Ecto neural progenitor cell (in vitro differentiated cells): Measurements from ENCODE around the gene CEPT1.
"Not testable (repeated sequence)": the region's sequence is repeated elsewhere in the genome, so short reads cannot be mapped to it uniquely, and the experiment has no call there.

Source experiments
- DNase-seq: peaks from one replicate; pipeline ENCODE4 v3.0.0-alpha.2; 2018; ENCODE audit warnings: low spot score

CEPT1 gene

DNA sequence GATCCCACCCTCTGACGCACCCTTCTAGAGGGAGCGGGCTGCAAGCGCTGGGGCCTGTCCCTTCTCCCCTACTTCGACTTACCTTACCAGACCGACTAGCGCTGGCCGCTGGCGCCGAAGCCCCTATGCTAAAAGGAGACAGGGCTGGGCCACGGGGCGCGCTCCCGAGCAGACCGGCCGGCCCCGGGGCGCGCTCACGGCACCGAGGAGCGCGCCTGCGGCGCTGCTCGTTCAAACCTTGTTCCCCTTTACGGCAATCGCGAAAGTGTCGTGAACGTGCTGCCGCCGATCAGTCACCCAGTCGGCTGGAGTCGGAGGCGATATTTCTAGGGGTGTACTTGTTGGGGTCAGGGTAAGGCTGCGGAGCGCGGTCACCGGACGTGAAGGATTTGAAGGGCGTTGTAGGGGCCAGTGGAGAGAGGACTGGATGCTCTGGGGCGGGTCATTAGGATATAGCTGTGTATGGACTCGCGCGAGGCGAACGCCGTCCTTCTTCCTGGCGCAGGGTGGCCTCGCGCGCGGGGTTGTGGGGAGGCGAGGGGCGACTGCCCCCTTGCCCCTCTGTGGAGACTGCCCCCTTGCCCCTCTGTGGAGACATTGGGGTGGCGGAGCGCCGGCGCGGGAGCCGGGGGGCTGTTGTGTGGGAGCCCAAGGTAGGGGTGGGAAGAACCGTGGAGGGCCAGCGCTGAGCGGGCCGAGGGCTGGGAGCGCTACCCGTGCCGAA is at the start of gene CEPT1, which contains the start of gene DRAM2:
TSS of gene CEPT1 (plus strand) at position 268 of the 724 bp plus-strand sequence. CDS start 7,492 bp downstream, outside the sequence.
TSS of gene DRAM2 (minus strand) at position 138 of the 724 bp plus-strand sequence. CDS start 8,539 bp downstream, outside the sequence.
- DNase-seq, result peak; percentile 97

DNA sequence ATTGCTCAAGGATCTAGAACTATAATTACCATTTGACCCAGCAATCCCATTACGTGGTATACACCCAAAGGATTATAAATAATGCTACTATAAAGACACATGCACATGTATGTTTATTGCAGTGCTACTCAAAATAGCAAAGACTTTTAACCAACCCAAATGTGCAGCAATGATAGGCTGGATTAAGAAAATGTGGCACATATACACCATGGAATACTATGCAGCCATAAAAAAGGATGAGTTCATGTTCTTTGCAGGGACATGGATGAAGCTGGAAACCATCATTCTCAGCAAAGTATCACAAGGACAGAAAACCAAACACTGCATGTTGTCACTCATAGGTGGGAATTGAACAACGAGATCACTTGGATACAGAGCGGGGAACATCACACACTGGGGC is 44.6 kb upstream of the CEPT1 start:
- not testable (repeated sequence) for DNase-seq

DNA sequence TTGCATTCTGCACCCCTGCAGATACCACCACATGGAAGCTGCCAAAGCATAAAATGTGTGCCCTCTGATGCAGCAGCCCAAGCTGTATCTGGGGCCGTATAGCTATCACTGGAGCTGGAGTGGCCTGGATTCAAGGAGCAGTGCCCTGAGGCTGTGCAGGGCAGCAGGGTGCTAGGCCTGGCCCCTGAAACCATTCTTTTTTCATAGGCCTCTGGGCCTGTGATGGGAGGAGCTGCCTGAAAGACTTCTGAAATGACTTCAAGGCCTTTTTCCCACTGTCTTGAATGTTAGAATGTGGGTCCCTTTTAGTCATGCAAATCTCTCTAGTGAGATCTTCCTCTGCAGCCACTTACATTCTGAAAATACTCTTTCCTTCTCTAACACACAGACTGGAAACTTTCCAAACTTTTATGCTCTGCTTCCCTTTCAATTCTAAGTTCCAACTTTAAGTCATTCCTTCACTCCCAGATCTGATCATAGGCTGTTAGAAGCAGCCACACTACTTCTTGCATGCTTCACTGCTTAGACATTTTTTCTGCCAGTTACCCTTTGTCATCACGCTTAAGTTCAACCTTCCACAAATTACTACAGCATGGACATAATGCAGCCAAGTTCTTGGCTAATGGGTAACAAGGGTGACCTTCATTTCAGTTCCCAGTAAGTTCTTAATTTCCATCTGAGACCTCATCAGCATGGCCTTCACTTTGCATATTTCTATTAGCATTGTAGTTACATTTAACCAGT is 42.5 kb upstream of the CEPT1 start:
- DNase-seq, result no peak

DNA sequence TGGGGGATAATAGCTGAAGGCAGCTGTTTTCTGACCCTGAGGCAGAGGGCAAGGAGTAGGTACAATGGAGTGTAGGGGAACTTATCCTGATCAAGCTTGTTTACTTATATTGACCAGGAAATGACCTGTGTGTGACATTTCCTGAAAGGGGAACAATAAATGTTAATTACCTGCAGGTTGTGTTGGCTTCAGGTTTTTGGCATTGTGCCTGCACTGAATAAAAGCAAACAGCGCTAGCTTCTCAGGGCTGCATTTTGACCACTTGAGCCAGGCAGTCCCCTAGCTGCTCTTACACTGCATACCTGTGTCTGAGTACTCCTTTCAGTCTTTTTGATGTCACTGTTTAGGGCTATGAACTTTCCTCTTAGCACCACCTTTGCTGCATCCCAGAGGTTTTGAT is 40.7 kb upstream of the CEPT1 start:
- no peak for DNase-seq

DNA sequence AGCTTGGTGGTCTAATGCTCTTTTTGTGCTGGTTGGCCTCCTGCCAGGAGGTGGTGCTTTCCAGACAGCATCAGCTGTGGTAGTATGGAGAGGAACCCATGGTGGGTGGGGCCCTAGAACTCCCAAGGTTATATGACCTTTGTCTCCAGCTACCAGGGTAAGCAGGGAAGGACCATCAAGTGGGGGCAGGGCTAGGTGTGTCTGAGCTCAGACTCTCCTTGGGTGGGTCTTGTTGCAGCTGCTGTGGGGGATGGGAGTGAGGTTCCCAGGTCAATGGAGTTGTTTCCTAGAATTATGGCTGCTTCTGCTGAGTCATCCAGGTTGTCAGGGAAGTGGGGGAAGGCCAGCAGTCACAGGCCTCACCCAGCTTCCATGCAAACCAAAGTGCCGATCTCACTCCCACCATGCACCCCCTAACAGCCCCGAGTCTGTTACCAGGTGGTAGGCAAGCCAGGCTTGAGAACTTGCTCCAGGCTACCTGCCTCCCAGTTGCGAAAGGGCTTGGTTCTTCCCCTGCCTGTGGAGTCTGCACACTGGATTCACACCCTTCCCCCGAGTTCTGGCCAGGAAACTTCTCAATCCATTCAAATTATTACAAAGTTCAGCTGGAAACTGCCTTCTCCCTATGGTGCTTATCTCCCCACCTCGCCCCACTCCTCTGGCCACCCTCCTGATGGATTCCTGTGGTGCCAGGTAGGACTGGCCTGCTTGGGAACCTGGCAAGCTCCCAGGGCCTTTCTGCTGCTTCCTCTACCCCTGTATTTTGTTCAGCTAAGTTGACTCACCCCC is 38.0 kb upstream of the CEPT1 start:
- no peak for DNase-seq

DNA sequence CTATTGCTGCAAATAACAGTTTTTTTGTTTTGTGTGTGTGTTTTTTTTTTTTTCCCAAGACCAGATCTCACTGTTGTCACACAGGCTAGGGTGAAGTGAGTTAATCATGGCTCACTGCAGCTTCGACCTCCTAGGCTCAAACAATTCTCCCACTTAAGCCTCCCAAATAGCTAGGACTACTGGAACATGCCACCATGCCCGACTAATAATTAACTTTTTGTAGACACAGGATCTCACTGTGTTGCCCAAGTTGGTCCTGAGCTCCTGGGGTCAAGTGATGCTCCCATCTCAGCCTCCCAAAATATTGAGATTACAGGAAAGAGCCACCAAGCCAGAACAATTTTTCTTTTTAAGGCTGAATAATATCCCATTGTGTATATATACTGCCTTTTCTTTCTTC is 35.0 kb upstream of the CEPT1 start:
- DNase-seq, result no peak

DNA sequence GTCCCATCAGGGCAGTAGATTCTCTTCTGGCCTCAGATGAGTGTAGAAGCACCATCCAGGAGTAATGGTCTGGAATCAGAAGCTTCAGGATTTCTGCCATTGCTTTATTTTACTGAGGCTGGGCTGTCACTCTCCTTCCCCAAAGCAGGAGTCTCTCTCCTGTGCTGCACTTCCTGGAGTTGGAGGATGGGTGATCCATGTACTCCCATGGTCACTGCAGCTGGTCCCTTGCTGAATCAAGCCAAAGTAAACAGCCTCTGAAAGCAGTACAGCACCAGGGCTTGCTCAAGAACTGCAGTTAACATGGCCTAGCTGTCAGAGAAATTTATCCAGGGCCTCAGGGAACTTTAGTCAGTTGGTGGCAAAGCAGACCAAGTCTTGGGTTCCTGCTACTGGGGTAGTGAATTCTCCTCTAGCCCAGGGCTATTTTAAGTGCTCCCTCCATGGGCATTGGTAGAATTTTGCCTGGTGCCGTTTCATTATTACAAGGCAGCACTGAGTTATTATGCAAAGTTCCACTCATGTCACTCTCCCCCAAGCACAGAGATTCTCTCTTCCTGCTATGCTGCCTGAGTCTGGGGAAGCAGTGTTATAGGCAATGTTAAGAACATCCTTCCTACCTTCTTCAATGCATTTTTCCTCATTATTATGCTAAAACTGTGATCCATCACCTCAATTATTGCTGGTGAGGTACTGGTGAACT is 29.7 kb upstream of the CEPT1 start:
- DNase-seq, result no peak

DNA sequence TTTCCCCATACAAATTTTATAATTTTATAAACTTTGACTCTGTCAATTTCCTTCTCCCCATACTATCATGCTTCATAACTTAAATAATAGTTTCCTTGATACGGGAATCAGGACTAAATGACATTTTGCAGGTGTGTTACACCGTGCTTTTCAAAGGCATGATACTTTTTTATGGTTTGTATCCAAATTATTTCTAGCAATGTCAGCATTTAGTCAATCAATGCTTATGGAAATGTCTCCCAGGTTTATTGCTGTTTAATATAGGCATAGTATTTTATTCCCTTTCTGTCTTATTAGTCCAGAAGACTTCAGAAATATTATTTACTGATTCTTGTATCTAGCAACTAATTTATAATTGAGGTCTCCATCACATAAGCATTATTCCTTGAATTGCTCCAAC is 23.5 kb upstream of the CEPT1 start:
- no peak for DNase-seq

DNA sequence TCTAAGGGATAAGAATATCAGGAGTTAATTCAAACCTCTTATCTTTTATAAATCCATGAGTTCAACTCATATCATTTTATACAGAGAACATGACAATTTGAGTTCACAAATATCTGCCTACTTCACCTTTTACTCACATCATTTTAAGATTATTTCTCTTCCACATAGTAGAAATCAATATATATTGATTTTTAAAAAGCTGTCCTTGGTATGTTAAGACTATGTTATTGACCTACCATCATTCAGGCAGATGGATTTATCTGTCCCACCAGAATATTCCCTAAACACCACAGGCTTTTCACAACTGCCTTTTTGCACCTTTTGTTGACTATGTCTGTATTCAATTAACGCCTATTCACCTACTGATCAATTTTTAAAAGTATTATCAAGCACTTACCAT is 13.7 kb upstream of the CEPT1 start:
- DNase-seq, result no peak

DNA sequence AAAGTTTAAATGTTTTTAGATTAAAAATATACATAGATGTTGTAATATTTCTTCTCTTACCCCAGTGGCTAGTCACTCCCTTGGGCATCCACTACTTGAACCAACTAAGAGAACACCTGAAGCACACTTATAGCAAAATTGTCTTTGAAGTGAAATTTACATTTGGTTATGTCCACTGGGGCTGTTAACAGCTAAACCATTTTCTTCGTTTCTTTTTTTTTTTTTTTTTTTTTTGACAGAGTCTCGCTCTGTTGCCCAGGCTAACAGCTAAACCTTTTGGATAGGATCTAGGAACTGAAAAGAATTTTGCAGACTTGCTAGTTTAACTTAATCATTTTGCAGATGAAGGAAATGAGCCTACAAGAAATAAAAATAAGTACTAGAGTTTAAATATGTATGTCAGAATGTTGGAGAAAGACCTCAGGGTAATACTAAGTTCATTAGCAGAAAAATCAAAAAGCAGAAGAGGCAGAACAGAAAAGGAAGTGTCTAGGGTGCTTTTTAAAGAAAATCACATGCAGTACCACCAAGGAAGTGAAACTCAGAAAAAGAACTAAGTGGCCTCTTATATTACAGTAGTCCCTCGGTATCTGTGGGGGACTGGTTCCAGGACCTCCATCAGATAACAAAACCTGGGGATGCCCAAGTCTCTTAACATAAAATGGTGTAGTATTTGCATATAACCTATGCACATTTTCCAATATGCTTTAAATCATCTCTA is 11.9 kb upstream of the CEPT1 start:
- DNase-seq, result no peak

DNA sequence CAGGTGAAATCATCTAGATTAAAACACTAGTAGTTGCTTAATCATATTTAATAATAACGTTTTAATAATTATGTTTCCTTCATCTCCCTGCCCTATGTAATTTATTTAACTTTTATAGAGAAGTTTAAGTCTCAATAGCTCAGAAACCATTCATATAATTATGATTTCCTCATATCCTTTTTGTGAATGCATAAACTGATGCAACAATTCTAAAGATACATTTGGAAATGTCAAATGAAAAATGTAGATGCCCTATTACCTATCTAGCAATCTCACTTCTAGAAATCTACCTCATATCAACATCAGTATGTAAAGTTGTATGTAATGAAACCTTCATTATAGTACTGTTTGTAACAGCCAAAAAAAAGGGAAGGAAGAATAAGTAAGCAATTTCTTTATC is 10.6 kb upstream of the CEPT1 start:
- DNase-seq, result no peak

DNA sequence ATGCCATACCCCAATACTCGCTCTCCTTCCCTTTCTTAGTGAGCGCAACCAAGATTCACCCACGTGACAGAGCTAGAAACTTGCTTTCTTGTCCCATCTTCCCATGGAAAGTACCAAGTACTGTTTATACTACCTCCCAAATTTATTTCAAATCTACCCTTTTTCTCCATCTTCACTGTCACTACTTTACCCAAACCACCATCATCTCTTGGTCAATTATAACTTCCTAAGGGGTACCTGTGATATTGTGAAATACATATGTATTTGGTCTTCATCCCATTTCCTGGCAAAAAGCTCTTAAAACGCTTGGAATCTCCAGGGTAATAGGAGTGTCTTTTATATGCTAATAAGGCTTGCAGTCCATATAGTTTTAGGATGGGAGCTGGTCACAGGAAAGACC is 8.3 kb upstream of the CEPT1 start:
- DNase-seq, result no peak

DNA sequence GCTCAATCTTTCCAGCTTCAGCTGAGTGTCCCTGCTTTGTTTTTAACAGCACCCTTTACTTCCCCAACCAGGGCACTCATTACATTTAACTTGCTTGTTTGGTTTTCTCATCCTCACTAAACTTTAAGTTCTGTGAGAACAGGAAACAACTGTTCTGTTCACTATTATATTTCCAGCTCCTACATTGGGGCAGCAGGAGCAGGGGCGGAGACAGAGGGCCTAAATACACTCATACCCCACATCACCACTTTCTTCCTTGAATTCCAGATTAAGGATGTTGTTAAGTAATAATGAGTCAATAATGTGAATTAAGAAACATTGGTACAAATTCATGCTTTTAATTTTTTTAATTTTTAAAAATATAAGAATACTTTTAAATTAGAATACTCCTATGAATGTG is 6.2 kb upstream of the CEPT1 start:
- no peak for DNase-seq

DNA sequence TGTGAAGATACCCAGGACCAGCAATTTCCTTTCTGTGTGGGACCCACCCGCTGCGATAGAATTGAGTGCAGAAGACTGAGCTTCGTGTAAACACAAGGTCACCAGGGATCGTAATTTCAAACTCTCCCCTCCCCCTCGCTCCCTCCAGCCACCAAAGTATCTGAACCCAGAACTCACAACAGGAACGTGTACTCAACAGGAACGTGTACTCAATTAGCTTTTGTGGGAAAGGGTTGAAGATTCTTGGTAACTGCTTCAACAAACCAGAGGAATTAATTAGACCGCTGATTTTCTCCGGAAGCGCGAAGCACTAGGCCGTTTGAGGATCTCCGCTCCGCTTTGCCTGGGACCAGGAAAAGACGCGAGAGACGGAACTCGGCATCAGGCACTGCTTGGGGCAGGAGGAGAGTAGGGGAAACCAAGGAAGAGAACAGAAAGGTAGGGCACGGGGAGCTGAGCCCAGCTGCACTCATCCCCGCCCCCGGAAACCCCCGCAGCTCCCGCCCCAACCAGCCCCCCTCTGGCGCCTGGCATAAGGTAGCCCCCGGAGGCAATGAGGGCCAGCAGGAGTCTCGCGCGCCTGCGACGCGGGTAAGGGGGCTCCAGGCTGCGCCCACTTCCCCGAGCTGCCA is 583 bp upstream of the CEPT1 start:
- no peak for DNase-seq

DNA sequence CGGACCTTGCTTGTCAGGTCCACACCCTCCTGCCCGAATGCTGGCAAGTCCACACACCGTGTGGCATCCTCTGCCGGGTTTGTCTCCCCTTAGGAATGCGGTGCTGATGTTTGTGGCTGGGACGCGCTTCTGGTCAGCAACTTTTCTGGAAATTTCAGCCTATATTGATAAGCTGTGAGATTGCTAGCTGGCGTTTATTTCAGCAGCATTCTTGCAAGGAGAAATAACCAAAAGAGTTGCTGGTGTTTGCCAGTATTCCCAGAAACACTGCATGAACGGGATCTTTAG is 601 bp downstream of the CEPT1 start:
- no peak for DNase-seq

DNA sequence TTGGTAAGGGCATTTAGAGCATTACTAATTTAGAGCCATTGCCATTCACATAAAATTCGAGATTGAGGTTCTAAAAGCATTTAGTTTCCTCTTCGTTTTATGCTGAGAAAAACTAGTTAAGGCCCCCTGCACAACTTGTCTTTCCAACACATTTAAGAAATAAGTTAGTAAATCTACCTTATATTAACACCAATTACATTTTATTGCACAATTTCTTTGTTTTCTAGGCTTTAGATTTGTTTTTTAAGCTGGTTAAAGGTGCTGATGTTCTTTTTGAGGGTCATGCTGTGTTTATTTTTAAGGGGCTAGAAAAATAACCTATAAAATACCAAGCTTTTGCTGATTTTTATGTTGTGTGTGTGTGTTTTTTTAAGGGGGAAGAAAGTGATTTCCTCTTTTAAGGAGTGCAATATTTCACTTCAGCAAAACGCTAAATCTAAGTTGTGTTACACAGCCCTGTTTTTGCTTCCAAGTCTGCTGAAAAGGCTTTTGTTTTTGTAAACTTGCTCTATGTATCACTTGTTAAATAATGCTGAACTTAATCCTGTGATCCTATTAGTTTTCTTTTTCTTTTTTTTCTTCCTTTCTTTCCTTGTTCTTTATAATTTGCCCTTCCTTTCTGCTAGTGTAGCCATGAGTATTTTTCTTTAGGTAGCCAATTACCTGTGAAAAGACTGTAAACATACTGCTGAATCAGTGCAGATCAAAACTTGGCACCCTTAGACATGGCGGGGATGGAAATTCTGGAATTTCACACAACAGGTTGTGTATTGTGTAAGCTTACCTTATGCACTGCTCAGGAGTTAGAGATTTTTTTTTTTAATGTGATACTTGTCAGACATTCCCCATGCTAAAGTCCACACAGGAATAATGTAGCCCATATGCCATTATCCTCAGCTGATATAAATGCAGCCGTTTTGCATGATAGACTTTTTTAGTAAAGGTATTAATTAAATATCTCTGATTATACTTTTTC is 1.5 kb downstream of the CEPT1 start:
- DNase-seq, result no peak

DNA sequence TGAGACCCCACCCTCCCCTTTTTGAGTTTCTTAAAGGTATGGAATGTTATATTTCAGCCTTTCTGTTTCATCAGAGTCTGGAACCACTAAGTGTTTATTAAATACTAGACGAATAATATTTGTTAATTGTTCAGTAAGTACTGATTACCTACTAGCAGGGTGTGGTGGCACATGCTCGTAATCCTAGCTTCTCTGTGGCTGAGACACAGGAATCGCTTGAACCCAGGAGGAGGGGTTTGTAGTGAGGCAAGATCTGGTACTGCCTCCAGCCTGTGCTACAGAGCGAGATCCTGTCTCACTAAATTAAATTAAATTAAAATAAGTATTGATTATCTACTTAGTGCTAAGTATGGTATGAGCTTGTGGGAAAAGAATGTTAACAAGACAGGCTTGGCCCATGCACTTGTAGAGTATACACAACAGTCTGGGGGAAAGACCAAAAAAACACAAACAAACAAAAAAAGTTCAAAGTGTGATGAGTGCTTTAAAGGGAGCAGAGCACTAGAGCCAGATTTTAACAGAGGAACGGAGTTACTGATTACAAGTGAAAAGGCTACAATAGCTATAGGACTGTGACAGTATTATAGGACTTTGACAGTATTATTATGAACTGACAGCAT is 2.4 kb downstream of the CEPT1 start:
- DNase-seq, result no peak

DNA sequence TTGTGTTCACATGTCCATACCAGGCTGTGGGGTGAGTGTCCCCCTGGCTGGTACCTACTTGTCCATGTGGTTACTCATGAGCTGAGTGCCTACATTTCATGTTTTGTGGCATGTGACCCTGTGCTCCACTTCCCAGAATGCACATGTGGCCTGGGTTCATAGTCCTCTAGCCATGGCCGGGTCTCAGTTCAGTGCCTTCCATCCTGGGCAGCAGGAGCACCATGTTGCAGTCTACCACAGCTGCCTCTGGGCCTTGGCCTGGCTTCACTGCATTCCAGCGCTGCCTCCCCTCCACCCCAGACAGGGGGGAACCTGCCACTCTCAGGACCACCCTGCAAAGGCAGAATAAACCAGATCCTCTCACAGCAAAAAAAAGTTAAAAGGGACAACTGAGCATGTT is 5.5 kb downstream of the CEPT1 start:
- DNase-seq, result peak; percentile 45

DNA sequence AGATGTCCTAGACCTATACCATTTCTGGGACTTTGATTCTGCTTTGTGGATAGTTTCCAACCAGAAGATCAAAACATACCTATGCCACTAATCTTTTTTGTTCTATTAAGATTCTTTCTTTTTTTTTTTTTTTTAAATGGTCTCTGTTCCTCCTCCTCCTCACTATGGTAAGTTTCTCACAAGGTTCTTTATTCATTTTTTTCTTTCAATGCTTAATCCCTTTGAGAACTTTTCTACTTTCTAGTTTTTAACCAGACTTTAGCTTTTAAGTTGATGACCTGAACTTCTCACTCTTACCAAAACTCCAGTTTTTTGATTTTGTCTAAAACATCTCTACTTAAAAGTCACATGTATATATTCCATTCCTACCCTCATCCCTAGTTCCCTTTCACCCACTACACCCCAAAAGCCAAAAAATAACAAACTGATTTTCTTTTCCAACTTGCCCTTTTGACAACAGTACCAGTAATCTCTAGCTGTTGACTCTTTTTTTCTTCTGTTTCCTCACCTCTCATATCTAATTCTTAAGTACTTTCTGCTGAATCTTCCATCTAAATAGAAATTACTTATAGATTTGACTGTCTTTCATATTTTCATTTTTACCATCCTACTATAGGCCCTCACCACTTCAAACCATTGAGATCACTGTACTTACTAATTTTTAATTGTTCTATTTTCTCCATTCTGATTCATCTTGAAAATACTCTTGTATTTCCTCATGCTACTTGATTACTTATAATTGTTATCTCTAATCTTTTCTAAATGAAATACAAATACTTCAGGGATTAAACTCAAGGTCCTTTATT is 6.1 kb downstream of the CEPT1 start:
- DNase-seq, result no peak
